A549 (cell line): Measurements from ENCODE around the gene JPH2.

Source experiments
- CHD2 ChIP-seq: fragments of 150-350 bp; IDR thresholded peaks from 2 replicates; pipeline ENCODE4 v1.6.1; 2014; ENCODE audit warnings: low read length; ENCODE audit not compliant: partially characterized antibody
- CTCF ChIP-seq: fragments of >200 bp; sonication (Bioruptor Twin); formaldehyde crosslinking; IDR thresholded peaks from 3 replicates; pipeline ENCODE4 v1.5.1; 2016
- ESRRA ChIP-seq: fragments of 150-350 bp; IDR thresholded peaks from 2 replicates; pipeline ENCODE4 v1.6.1; 2014; ENCODE audit warnings: mild to moderate bottlenecking, low read length, borderline replicate concordance
- SREBF2 ChIP-seq: fragments of 450-650 bp; IDR thresholded peaks from 2 replicates; pipeline ENCODE4 v1.6.1; 2014; ENCODE audit warnings: mild to moderate bottlenecking, moderate library complexity
- ZC3H11A ChIP-seq: fragments of 450-650 bp; IDR thresholded peaks from 2 replicates; pipeline ENCODE4 v1.6.1; 2014; ENCODE audit warnings: antibody characterized with exemption, mild to moderate bottlenecking
- TF ChIP-seq, protein P1 (sequence below): fragments of 200-600 bp; sonication (generic); IDR thresholded peaks from 2 replicates; pipeline ENCODE4 v1.6.1; 2016; ENCODE audit warnings: antibody characterized with exemption, mild to moderate bottlenecking, moderate library complexity

GRCh38 chr20:44126445-44126844, 60.5 kb downstream of the JPH2 start:
- TF ChIP-seq SREBF2 (no peak), ZC3H11A (no peak), CHD2 (no peak), CTCF (no peak), ESRRA (no peak)
- TF ChIP-seq, protein P1, sequence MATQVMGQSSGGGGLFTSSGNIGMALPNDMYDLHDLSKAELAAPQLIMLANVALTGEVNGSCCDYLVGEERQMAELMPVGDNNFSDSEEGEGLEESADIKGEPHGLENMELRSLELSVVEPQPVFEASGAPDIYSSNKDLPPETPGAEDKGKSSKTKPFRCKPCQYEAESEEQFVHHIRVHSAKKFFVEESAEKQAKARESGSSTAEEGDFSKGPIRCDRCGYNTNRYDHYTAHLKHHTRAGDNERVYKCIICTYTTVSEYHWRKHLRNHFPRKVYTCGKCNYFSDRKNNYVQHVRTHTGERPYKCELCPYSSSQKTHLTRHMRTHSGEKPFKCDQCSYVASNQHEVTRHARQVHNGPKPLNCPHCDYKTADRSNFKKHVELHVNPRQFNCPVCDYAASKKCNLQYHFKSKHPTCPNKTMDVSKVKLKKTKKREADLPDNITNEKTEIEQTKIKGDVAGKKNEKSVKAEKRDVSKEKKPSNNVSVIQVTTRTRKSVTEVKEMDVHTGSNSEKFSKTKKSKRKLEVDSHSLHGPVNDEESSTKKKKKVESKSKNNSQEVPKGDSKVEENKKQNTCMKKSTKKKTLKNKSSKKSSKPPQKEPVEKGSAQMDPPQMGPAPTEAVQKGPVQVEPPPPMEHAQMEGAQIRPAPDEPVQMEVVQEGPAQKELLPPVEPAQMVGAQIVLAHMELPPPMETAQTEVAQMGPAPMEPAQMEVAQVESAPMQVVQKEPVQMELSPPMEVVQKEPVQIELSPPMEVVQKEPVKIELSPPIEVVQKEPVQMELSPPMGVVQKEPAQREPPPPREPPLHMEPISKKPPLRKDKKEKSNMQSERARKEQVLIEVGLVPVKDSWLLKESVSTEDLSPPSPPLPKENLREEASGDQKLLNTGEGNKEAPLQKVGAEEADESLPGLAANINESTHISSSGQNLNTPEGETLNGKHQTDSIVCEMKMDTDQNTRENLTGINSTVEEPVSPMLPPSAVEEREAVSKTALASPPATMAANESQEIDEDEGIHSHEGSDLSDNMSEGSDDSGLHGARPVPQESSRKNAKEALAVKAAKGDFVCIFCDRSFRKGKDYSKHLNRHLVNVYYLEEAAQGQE, result no peak
